ENCODE results near the gene FTSJ3. TPM values are rescaled to one million over a fixed set of nuclear protein-coding genes. Genes with fewer than 3 reads are reported as not detected.

Gene FTSJ3
- total and polyA plus RNA-seq, 2 donors (not counting 1 experiment from before 2014, with no cell fraction given) = 37.8 to 61.8 TPM

DNA sequence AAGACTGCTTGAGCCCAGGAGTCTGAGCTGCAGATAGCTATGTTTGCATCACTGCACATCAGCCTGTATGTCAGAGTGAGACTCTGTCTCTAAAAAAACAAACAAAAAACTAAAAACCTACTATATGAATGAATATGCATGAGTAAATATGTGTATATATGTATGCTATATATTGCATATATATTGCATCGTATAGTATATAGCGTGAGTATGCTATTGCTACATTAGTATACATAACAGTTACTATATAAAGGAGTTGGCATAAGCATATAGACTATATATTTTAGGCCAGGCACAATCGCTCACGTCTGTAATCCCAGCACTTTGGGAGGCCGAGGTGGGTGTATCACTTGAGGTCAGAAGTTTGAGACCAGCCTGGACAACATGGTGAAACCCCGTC lies 37.4 kb downstream of the FTSJ3 start:
- H3K79me2 ChIP-seq (ENCODE audit: control insufficient read depth, insufficient read depth, low read length) = peaks cover 38% of the 10 kb centered on the region
- DNase-seq (ENCODE audit: low read depth in 2 of 2) = no peak
- no peak overlapping the region for H3K4me2 ChIP-seq (ENCODE audit: extremely low read depth, insufficient read depth, low read length)
- no peak overlapping the region for H2AFZ ChIP-seq (ENCODE audit: low read length)
- no peak for TF ChIP-seq EZH2 (IDR thresholded peaks at IDR 0.05; ENCODE audit: low read length, missing control alignments)
- TF ChIP-seq, protein P1, sequence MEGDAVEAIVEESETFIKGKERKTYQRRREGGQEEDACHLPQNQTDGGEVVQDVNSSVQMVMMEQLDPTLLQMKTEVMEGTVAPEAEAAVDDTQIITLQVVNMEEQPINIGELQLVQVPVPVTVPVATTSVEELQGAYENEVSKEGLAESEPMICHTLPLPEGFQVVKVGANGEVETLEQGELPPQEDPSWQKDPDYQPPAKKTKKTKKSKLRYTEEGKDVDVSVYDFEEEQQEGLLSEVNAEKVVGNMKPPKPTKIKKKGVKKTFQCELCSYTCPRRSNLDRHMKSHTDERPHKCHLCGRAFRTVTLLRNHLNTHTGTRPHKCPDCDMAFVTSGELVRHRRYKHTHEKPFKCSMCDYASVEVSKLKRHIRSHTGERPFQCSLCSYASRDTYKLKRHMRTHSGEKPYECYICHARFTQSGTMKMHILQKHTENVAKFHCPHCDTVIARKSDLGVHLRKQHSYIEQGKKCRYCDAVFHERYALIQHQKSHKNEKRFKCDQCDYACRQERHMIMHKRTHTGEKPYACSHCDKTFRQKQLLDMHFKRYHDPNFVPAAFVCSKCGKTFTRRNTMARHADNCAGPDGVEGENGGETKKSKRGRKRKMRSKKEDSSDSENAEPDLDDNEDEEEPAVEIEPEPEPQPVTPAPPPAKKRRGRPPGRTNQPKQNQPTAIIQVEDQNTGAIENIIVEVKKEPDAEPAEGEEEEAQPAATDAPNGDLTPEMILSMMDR (conservative IDR thresholded peaks at IDR 0.05 in 1 of 2, IDR thresholded peaks at IDR 0.05 in 1 of 2; ENCODE audit: low read depth in 1 of 2, low read length in 2 of 2) = no peak
- peaks cover 15% of the 10 kb centered on the region for H3K36me3 ChIP-seq (ENCODE audit: control insufficient read depth, insufficient read depth, low read length)
- no peak overlapping the region for H3K4me3 ChIP-seq (replicated peaks in 1 of 4; ENCODE audit: control extremely low read depth in 1 of 4, insufficient read depth in 1 of 4, low read depth in 3 of 4, low read length in 4 of 4)
- no peak overlapping the region for H3K27ac ChIP-seq (ENCODE audit: insufficient read depth, low read length)
- H3K9ac ChIP-seq (ENCODE audit: insufficient read depth, low read length) = no peak overlapping the region
- no peaks in the 10 kb centered on the region for H3K4me1 ChIP-seq (ENCODE audit: control insufficient read depth, extremely low read depth, insufficient read depth, low read length)
- H4K20me1 ChIP-seq (ENCODE audit: control insufficient read depth, extremely low read depth, insufficient read depth, low read length) = peaks cover 1% of the 10 kb centered on the region
- no peaks in the 10 kb centered on the region for H3K27me3 ChIP-seq (ENCODE audit: control insufficient read depth, insufficient read depth, low read length)
- H3K9me3 ChIP-seq (ENCODE audit: control insufficient read depth, insufficient read depth, low read depth, low read length) = no peaks in the 10 kb centered on the region

DNA sequence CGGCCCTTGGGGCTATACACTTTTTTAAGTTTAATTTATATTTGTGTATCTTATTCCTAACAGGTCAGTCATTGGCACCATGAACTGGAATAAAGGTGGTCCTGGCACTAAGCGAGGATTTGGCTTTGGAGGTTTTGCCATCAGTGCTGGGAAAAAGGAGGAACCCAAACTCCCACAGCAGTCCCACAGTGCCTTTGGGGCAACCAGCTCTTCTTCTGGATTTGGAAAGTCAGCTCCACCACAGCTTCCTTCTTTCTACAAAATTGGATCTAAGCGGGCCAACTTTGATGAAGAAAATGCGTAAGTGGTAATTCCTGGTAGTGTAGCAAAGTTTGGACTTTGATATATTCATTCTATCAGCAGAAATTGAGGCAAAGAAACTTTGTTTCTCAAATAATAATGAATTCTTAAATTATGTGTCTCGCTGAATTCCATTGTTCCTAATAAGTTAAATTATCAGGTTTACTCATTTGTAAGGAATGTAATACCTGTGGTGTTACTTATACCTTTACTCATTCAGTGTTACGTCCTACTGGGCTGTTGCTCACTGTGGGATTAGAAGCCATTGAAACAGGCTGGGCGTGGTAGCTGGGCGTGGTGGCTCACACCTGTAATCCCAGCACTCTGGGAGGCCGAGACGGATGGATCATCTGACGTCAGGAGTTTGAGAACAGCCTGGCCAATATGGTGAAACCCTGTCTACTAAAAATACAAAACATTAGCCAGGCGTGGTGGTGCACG lies 40.3 kb downstream of the FTSJ3 start:
- no peak for DNase-seq (ENCODE audit: low read depth in 2 of 2)
- Histone ChIP-seq H3K4me3 (replicated peaks in 1 of 4; ENCODE audit: control extremely low read depth in 1 of 4, insufficient read depth in 1 of 4, low read depth in 3 of 4, low read length in 4 of 4) (no peak overlapping the region), H3K27me3 (ENCODE audit: control insufficient read depth, insufficient read depth, low read length) (no peaks in the 10 kb centered on the region), H4K20me1 (ENCODE audit: control insufficient read depth, extremely low read depth, insufficient read depth, low read length) (no peaks in the 10 kb centered on the region), H2AFZ (ENCODE audit: low read length) (no peak overlapping the region), H3K4me1 (ENCODE audit: control insufficient read depth, extremely low read depth, insufficient read depth, low read length) (no peaks in the 10 kb centered on the region), H3K79me2 (ENCODE audit: control insufficient read depth, insufficient read depth, low read length) (peaks cover 63% of the 10 kb centered on the region), H3K27ac (ENCODE audit: insufficient read depth, low read length) (no peak overlapping the region), H3K4me2 (ENCODE audit: extremely low read depth, insufficient read depth, low read length) (no peak overlapping the region), H3K9ac (ENCODE audit: insufficient read depth, low read length) (no peak overlapping the region), H3K36me3 (ENCODE audit: control insufficient read depth, insufficient read depth, low read length) (peaks cover 10% of the 10 kb centered on the region), H3K9me3 (ENCODE audit: control insufficient read depth, insufficient read depth, low read depth, low read length) (no peaks in the 10 kb centered on the region)
- TF ChIP-seq EZH2 (IDR thresholded peaks at IDR 0.05; ENCODE audit: low read length, missing control alignments) = no peak

DNA sequence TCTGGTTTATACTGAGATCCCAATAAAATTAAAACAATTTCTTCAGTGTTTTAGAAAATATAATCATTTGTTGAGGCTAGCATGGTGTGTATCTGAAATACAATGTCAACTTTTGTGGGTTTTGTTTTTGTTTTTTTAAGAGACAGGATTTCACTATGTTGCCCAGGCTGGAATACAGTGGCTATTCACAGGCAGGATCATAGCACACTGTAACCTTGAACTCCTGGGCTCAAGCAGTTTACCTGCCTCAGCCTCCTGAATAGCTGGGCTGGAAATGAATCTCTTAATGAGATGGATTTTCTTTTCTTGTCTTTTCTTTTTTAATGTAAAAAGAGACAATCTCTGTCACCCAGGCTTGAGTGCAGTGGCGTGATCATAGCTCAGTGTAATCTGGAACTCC lies 41.3 kb downstream of the FTSJ3 start:
- no peak overlapping the region for H3K4me2 ChIP-seq (ENCODE audit: extremely low read depth, insufficient read depth, low read length)
- no peaks in the 10 kb centered on the region for H3K4me1 ChIP-seq (ENCODE audit: control insufficient read depth, extremely low read depth, insufficient read depth, low read length)
- no peaks in the 10 kb centered on the region for H4K20me1 ChIP-seq (ENCODE audit: control insufficient read depth, extremely low read depth, insufficient read depth, low read length)
- no peak overlapping the region for H3K27ac ChIP-seq (ENCODE audit: insufficient read depth, low read length)
- no peak for DNase-seq (ENCODE audit: low read depth in 2 of 2)
- no peak overlapping the region for H2AFZ ChIP-seq (ENCODE audit: low read length)
- H3K27me3 ChIP-seq (ENCODE audit: control insufficient read depth, insufficient read depth, low read length) = no peaks in the 10 kb centered on the region
- peaks cover 10% of the 10 kb centered on the region for H3K36me3 ChIP-seq (ENCODE audit: control insufficient read depth, insufficient read depth, low read length)
- TF ChIP-seq, protein P1 (conservative IDR thresholded peaks at IDR 0.05 in 1 of 2, IDR thresholded peaks at IDR 0.05 in 1 of 2; ENCODE audit: low read depth in 1 of 2, low read length in 2 of 2) = no peak
- no peak for TF ChIP-seq EZH2 (IDR thresholded peaks at IDR 0.05; ENCODE audit: low read length, missing control alignments)
- peaks cover 68% of the 10 kb centered on the region for H3K79me2 ChIP-seq (ENCODE audit: control insufficient read depth, insufficient read depth, low read length)
- H3K4me3 ChIP-seq (replicated peaks in 1 of 4; ENCODE audit: control extremely low read depth in 1 of 4, insufficient read depth in 1 of 4, low read depth in 3 of 4, low read length in 4 of 4) = no peak overlapping the region
- H3K9ac ChIP-seq (ENCODE audit: insufficient read depth, low read length) = no peak overlapping the region
- H3K9me3 ChIP-seq (ENCODE audit: control insufficient read depth, insufficient read depth, low read depth, low read length) = no peaks in the 10 kb centered on the region
